Measurements from ENCODE around the gene COL15A1.
"Not testable (repeated sequence)": the region's sequence is repeated elsewhere in the genome, so short reads cannot be mapped to it uniquely, and the experiment has no call there.

The COL15A1 gene

DNA sequence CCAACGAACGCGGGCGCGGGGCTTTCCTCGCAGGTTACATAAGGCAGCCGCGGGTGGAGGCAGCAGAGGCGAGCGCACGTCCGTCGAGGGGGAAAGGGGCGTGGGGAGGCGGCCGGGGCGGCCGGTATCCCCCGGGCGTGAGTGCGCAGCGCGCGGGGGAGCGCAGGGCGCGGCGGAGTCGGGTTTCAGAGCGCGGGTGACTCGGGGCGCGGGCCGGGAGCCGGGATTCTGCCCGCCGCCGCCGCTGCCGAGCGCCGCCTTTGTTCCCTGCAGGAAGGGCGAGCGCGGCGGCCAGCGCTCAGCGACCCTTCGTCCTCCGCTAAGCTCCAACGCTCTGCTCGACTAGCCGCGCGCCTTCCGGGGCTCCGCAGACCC is at the start of gene COL15A1:
TSS of gene COL15A1 (plus strand) at position 226 of the 375 bp plus-strand sequence. CDS start 155 bp downstream, outside the sequence.
- DNase-seq (ENCODE audit: low spot score): no peak

GRCh38 chr9:98894171-98894570 is 49.5 kb upstream of the COL15A1 start:
- no peak for DNase-seq (ENCODE audit: low spot score)

- DNase-seq (ENCODE audit: low spot score): no peak
Measured at GRCh38 chr9:98894761-98895160, 48.9 kb upstream of the COL15A1 start.

DNA sequence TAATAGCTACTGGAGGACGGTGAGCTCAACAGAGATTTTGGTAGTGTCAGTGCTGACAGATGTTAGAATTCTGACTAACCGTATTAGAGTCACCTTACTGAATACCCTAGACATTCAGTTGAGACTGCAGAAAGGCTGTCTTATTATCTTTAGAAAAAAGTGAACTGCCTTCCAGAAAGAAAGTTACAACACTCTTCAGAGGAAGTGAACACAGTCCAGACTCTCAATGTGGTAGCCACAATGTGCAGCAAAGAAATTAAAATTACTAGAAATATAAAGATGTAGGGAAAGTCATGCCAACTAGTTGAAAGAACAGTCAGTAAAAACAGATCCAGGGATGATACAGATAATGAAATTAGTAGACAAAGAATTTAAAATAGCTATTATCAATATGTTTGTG is 47.1 kb upstream of the COL15A1 start:
- no peak for DNase-seq (ENCODE audit: low spot score)

- no peak for DNase-seq (ENCODE audit: low spot score)
Measured at GRCh38 chr9:98897745-98898144, 46.0 kb upstream of the COL15A1 start.

DNA sequence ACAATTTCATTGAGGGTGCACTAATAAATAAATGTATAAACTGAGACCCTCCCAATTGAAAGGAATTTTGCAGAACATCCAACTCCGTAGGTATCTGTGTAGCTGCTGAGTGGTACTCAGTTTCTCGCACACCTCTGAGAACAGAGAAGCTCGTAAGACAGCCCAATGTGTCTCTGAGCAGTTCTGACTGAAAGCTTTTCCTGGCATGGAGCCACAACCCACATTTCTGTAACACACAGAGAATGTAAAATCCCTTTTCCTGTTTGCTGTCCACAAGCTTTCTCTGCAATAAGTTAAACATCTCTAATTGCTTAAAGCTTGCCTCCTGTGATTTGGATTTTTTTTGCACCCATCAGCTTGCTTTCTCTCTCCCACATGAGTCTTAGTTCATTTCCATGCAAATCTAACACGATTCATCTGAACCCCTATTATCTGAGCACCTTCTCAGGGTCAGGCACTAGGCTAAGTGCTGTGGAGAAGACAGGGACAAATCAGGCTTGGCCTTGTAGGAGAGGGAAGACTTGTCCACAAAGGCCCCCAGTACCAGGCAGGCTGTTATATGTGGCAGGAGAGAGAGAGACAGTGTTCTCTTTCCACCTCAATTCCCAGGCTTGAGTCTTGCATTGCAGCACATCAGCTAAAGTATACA is 44.2 kb upstream of the COL15A1 start:
- DNase-seq (ENCODE audit: low spot score): peak; percentile 20

GRCh38 chr9:98900244-98900643 is 43.5 kb upstream of the COL15A1 start:
- no peak for DNase-seq (ENCODE audit: low spot score)

- DNase-seq (ENCODE audit: low spot score): no peak
Measured at GRCh38 chr9:98900725-98901124, 43.0 kb upstream of the COL15A1 start.

- not testable (repeated sequence) for DNase-seq (ENCODE audit: low spot score)
Measured at GRCh38 chr9:98901843-98902242, 41.9 kb upstream of the COL15A1 start.

- no peak for DNase-seq (ENCODE audit: low spot score)
Measured at GRCh38 chr9:98902516-98902915, 41.2 kb upstream of the COL15A1 start.

GRCh38 chr9:98902925-98903324 is 40.8 kb upstream of the COL15A1 start:
- no peak for DNase-seq (ENCODE audit: low spot score)

DNA sequence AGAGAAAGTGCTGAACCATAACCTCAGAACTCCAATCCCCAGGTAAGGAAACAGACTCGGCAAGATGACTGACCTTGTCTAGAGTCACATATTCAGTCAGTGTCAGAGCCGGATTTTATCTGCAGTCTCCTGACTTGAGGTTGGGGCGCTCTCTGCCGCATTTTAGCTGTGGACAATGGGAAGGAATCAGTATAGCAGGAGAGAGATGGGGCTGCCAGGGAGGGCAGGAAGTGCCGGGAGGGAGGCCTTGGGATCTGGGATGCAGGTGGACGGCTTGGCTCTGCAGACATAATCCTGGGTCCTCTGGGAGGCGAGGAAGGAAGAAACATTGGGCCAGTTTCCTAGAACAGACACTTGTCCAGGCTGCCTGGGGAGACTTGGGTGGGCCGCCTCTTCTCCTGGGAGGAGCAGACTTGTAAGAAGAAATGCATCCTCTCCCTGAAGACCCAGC is 39.7 kb upstream of the COL15A1 start:
- DNase-seq (ENCODE audit: low spot score): no peak

DNA sequence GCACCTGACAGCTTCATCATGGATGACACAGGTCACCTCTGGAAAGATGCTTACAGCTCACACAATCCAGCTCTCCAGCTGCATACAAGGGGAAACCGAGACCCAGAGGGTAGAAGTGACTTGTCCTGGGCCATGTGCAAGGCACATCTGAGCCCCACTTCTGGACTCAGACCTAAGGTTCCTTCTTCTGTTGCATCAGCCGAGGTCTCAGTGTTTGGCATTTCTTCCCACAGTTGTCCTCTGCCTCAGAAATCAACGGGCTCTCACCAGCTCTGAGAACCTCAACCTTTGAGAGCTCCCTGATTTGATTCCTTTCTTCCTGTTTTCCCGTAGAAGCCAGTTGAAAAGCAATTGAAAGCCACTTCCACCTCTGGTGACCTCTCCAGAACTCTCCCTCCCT is 38.7 kb upstream of the COL15A1 start:
- DNase-seq (ENCODE audit: low spot score): no peak

- DNase-seq (ENCODE audit: low spot score): no peak
Measured at GRCh38 chr9:98906273-98907040, 37.2 kb upstream of the COL15A1 start.

DNA sequence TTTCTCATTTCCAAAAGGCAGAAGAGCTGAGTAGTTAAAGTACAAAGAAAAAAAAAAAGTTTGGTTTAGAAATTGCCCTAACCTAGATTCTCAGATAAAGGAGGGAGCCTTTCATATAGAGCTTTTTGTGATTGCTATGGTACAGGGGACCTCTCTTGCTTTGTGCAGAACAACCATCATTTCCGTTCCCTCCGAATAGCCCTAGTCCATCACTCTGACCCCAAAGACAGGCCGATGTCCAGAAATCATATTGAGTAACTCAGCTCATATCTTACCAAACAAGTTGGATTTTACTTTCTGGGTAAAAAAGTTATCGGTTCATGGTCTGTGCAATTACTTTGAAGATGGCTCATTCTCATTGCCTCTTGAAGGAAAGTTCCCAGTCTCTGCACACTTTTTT is 36.7 kb upstream of the COL15A1 start:
- DNase-seq (ENCODE audit: low spot score): no peak

GRCh38 chr9:98908897-98909634 is 34.6 kb upstream of the COL15A1 start:
- no peak for DNase-seq (ENCODE audit: low spot score)

DNA sequence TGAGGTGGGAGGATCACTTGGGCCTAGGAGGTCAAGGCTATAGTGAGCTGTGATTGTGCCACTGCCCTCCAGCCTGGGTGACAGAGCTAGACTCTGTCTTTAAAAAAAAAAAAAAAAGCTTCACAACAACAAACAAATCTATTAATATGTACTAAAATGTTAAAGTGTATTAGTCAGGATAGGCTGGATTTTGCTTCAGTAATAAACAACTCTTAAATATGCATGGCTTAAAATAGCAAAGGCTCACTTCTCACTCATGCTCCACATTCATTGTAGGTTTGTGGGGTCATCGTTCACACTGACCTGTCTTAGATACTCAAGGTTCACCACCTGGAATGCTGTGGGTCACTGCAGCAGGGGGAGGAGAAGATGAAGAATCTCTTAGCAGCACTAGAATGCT is 33.8 kb upstream of the COL15A1 start:
- DNase-seq (ENCODE audit: low spot score): no peak

DNA sequence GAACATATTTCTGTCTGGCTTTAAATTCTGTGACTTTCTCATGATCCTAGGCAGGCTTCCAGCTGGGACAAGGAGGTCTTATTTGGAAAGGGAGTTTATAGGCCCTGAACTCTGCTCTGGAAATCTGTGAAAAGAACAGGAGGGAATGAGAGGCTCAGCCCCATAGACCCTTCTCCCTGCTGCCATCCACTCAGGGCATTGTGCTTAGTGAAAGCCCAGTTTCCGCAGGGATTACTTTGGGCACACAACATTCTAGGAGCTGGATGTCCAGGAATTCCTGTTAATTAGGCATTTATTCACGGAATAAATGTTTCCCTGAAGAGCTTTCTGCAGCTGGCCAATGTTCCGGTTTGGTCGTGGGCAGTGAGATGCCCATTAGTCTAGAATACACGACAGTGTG is 32.7 kb upstream of the COL15A1 start:
- DNase-seq (ENCODE audit: low spot score): no peak

- not testable (repeated sequence) for DNase-seq (ENCODE audit: low spot score)
Measured at GRCh38 chr9:98911738-98912137, 32.0 kb upstream of the COL15A1 start.

- DNase-seq (ENCODE audit: low spot score): no peak
Measured at GRCh38 chr9:98912450-98912849, 31.3 kb upstream of the COL15A1 start.

- DNase-seq (ENCODE audit: low spot score): no peak
Measured at GRCh38 chr9:98913044-98913443, 30.7 kb upstream of the COL15A1 start.

DNA sequence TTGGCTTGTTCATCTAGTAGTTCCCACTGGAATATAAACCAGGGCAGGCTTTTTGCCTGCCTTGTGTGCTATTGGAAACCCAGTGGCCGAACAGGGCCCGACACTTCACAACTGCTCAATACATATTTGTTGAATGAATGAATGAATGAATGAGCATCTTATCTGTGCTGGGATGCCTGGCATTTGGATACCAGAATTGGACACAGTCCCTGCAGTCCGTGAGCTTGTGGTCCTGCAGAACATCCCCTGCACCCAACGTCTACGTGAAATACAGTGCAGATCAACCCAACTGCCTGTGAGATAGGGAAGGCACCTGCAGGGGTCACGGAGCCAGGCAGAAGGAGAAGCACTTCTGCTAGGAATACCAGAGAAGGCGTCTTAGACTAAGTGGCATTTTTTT is 30.0 kb upstream of the COL15A1 start:
- no peak for DNase-seq (ENCODE audit: low spot score)

GRCh38 chr9:98915599-98915998 is 28.1 kb upstream of the COL15A1 start:
- no peak for DNase-seq (ENCODE audit: low spot score)

Measured in Ammon's horn (tissue), 1 donor.